MM.1S (cell line): ENCODE measurements around the gene ZXDC.

ENCODE experiments used
- DNase-seq: peaks from one replicate; pipeline ENCODE4 v3.0.0-alpha.2; 2015
- H2AFZ ChIP-seq: fragments of 300-600 bp; sonication (generic); 2 replicates; pipeline ENCODE4 v1.6.0; 2016; ENCODE audit warnings: antibody characterized with exemption, low read length
- H3F3A ChIP-seq: fragments of 300-600 bp; sonication (generic); 2 replicates; pipeline ENCODE4 v1.6.1; 2016; ENCODE audit warnings: mild to moderate bottlenecking, antibody characterized with exemption, low read length, moderate library complexity, mixed read lengths; ENCODE audit not compliant: insufficient read depth
- H3K27ac ChIP-seq: fragments of 300-600 bp; sonication (generic); 2 replicates; pipeline ENCODE4 v1.5.1; 2016; ENCODE audit warnings: mild to moderate bottlenecking, low read length
- H3K27me3 ChIP-seq: fragments of 300-600 bp; sonication (generic); replicated peaks from 2 replicates; pipeline ENCODE4 v1.6.0; 2016; ENCODE audit warnings: low read length; ENCODE audit not compliant: insufficient read depth
- H3K36me3 ChIP-seq: fragments of 300-600 bp; sonication (generic); replicated peaks from 2 replicates; pipeline ENCODE4 v1.6.1; 2016; ENCODE audit warnings: mild to moderate bottlenecking, low read length, mixed read lengths; ENCODE audit not compliant: insufficient read depth
- H3K4me1 ChIP-seq: fragments of 300-600 bp; sonication (generic); 2 replicates; pipeline ENCODE4 v1.6.1; 2016; ENCODE audit warnings: low read length, mixed read lengths
- H3K4me2 ChIP-seq: fragments of 300-600 bp; sonication (generic); 2 replicates; pipeline ENCODE4 v1.6.0; 2016; ENCODE audit warnings: low read depth, low read length
- H3K4me3 ChIP-seq: fragments of 300-600 bp; sonication (generic); 2 replicates; pipeline ENCODE4 v1.5.1; 2016; ENCODE audit warnings: low read length, mixed read lengths
- H3K79me2 ChIP-seq: fragments of 300-600 bp; sonication (generic); 2 replicates; pipeline ENCODE4 v1.6.1; 2016; ENCODE audit warnings: mixed run types, low read length, mixed read lengths
- H3K9ac ChIP-seq: fragments of 300-600 bp; sonication (generic); 2 replicates; pipeline ENCODE4 v1.6.1; 2016; ENCODE audit warnings: low read length, mixed read lengths
- H3K9me2 ChIP-seq: fragments of 300-600 bp; sonication (generic); replicated peaks from 2 replicates; pipeline ENCODE4 v1.6.1; 2016; ENCODE audit warnings: mild to moderate bottlenecking, low read length, mixed read lengths; ENCODE audit not compliant: insufficient read depth
- H3K9me3 ChIP-seq: fragments of 300-600 bp; sonication (generic); replicated peaks from 2 replicates; pipeline ENCODE4 v1.6.1; 2016; ENCODE audit warnings: mild to moderate bottlenecking, low read length, mixed read lengths; ENCODE audit not compliant: insufficient read depth
- H4K20me1 ChIP-seq: fragments of 300-600 bp; sonication (generic); 2 replicates; pipeline ENCODE4 v1.6.1; 2016; ENCODE audit warnings: mild to moderate bottlenecking, low read length, moderate library complexity, mixed read lengths; ENCODE audit not compliant: insufficient read depth
- EZH2 ChIP-seq: fragments of 300-600 bp; sonication (generic); optimal IDR thresholded peaks from 2 replicates; pipeline ENCODE3; 2017; ENCODE audit warnings: low read depth, mild to moderate bottlenecking, antibody characterized with exemption, low read length, mixed read lengths
- EZH2phosphoT487 ChIP-seq: fragments of 300-600 bp; sonication (generic); IDR thresholded peaks from 2 replicates; pipeline ENCODE4 v1.6.1; 2018; ENCODE audit warnings: antibody characterized with exemption, low read length
- TF ChIP-seq, protein P1 (sequence below): fragments of 300-600 bp; sonication (generic); IDR thresholded peaks from 2 replicates; pipeline ENCODE4 v1.5.1; 2016; ENCODE audit warnings: antibody characterized with exemption, low read length, mixed read lengths

The ZXDC gene

DNA sequence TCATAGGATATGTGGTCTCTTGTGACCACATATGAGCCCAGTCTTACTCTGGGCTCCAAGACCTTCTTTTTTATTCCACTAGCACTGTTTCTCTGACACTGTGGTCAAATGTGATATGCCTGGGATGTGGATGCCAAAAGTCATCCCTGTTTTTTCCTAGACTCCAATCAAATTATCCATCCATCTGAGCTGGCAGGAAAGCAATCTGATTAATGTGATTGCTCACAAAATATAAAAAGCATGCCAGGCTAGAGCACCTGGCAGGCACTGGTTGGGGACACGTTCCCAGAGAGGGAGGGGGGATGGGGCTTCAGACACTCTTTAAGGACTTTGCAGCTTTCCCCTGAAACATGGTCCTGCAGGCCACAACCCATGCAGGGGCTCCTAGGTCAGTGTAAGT is 84.1 kb downstream of the ZXDC start:
- H3K27ac ChIP-seq: no peak overlapping the region
- no peaks in the 10 kb centered on the region for H3K27me3 ChIP-seq

DNA sequence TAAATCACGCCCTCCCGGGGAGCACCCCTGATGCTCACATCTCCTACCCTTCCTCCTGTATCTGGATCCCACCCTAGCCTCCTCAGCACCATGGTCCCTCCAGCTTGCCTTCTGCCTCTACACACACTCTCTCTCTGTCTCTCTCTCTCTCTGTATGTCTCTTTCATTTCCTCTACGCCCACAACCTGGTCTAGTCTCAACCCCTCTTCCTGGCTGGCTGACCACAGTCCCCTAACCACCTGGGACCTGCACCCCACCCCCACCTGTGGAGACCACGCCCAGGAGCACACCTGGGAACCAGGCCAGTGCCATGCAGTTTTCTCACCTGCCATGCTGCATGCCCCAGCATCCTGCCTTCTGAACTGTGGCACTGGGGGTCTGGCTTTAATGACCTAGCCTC is 84.9 kb downstream of the ZXDC start:
- Histone ChIP-seq H3K4me3 (no peak overlapping the region), H3K9me3 (no peaks in the 10 kb centered on the region), H3K27ac (peak overlapping the region; percentile 55; the same call in 1 of the 2 replicates), H3F3A (peaks cover 7% of the 10 kb centered on the region; the same call in 1 of the 2 replicates), H2AFZ (no peak overlapping the region), H3K9me2 (no peaks in the 10 kb centered on the region), H3K36me3 (no peaks in the 10 kb centered on the region), H4K20me1 (no peaks in the 10 kb centered on the region), H3K9ac (peak overlapping the region; percentile 18; the same call in 1 of the 2 replicates), H3K79me2 (no peaks in the 10 kb centered on the region), H3K4me2 (peak overlapping the region; percentile 33), H3K4me1 (peaks cover 34% of the 10 kb centered on the region), H3K27me3 (no peaks in the 10 kb centered on the region)
- TF ChIP-seq EZH2 (no peak), EZH2phosphoT487 (no peak)
- TF ChIP-seq, protein P1, sequence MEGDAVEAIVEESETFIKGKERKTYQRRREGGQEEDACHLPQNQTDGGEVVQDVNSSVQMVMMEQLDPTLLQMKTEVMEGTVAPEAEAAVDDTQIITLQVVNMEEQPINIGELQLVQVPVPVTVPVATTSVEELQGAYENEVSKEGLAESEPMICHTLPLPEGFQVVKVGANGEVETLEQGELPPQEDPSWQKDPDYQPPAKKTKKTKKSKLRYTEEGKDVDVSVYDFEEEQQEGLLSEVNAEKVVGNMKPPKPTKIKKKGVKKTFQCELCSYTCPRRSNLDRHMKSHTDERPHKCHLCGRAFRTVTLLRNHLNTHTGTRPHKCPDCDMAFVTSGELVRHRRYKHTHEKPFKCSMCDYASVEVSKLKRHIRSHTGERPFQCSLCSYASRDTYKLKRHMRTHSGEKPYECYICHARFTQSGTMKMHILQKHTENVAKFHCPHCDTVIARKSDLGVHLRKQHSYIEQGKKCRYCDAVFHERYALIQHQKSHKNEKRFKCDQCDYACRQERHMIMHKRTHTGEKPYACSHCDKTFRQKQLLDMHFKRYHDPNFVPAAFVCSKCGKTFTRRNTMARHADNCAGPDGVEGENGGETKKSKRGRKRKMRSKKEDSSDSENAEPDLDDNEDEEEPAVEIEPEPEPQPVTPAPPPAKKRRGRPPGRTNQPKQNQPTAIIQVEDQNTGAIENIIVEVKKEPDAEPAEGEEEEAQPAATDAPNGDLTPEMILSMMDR: no peak
- DNase-seq: peak; percentile 60

More for the DNA sequence above, 84.1 kb downstream of the ZXDC start:
- Histone ChIP-seq H3K36me3 (no peaks in the 10 kb centered on the region), H4K20me1 (no peaks in the 10 kb centered on the region), H3K9ac (no peak overlapping the region), H3K4me3 (no peak overlapping the region), H3F3A (peaks cover 7% of the 10 kb centered on the region; the same call in 1 of the 2 replicates), H3K9me2 (no peaks in the 10 kb centered on the region), H2AFZ (no peak overlapping the region), H3K4me1 (peaks cover 34% of the 10 kb centered on the region), H3K79me2 (no peaks in the 10 kb centered on the region), H3K4me2 (no peak overlapping the region), H3K9me3 (no peaks in the 10 kb centered on the region)
- TF ChIP-seq EZH2phosphoT487 (no peak), EZH2 (no peak)
- TF ChIP-seq, protein P1: no peak
- no peak for DNase-seq

DNA sequence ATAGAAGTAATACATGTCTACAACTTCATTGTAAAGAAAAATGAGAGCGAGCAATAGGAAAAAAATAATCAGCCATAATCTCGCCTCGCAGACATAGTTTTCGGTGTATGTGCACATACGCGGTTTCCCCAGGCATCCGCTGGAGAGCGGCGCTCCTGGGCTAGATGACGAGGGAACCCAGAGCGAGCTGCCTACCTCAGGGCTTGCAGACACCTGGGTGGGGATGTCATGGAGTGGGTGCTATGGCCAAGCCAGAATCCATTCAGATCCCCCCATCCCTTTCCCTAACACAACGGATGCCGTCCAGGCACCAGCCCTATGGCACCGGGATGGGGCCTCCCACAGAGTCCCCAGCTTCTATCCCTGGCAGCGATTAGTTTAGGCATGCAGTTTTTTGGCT is 85.5 kb downstream of the ZXDC start:
- DNase-seq: no peak

More for the DNA sequence above, 85.5 kb downstream of the ZXDC start:
- no peaks in the 10 kb centered on the region for H3K36me3 ChIP-seq
- TF ChIP-seq, protein P1: no peak
- TF ChIP-seq EZH2: no peak
- no peak for TF ChIP-seq EZH2phosphoT487
- H3K27me3 ChIP-seq: no peaks in the 10 kb centered on the region
- H2AFZ ChIP-seq: no peak overlapping the region
- peak overlapping the region; percentile 33; the same call in 1 of the 2 replicates for H3K4me2 ChIP-seq
- H3K4me1 ChIP-seq: peaks cover 34% of the 10 kb centered on the region
- no peak overlapping the region for H3K4me3 ChIP-seq
- peak overlapping the region; percentile 18; the same call in 1 of the 2 replicates for H3K9ac ChIP-seq
- no peaks in the 10 kb centered on the region for H3K9me3 ChIP-seq
- H3K9me2 ChIP-seq: no peaks in the 10 kb centered on the region
- H3K27ac ChIP-seq: peak overlapping the region; percentile 55; the same call in 1 of the 2 replicates
- H4K20me1 ChIP-seq: no peaks in the 10 kb centered on the region
- peaks cover 7% of the 10 kb centered on the region; the same call in 1 of the 2 replicates for H3F3A ChIP-seq
- no peaks in the 10 kb centered on the region for H3K79me2 ChIP-seq
